GM10847 (cell line): ENCODE measurements around the gene ANKUB1.

Experiments
- POLR2A ChIP-seq: IDR thresholded peaks from 2 replicates; pipeline ENCODE4 v1.6.1; 2011; ENCODE audit not compliant: insufficient read length; ENCODE audit errors: extremely low read depth

ANKUB1 gene

GRCh38 chr3:149792452-149793270, at the start of gene ANKUB1:
Gene ANKUB1, minus strand, starts transcription at chr3:149792554. Its CDS starts 188 bp downstream, at chr3:149792366.
- no peak for TF ChIP-seq POLR2A

- TF ChIP-seq POLR2A: no peak
Measured at GRCh38 chr3:149839896-149840295, 47.5 kb upstream of the ANKUB1 start.

GRCh38 chr3:149833241-149833640, 40.9 kb upstream of the ANKUB1 start:
- TF ChIP-seq POLR2A: no peak

- no peak for TF ChIP-seq POLR2A
Measured at GRCh38 chr3:149832086-149832485, 39.7 kb upstream of the ANKUB1 start.

- no peak for TF ChIP-seq POLR2A
Measured at GRCh38 chr3:149831321-149831720, 39.0 kb upstream of the ANKUB1 start.

- TF ChIP-seq POLR2A: no peak
Measured at GRCh38 chr3:149830902-149831301, 38.5 kb upstream of the ANKUB1 start.

- no peak for TF ChIP-seq POLR2A
Measured at GRCh38 chr3:149828390-149828789, 36.0 kb upstream of the ANKUB1 start.

GRCh38 chr3:149826636-149827035, 34.3 kb upstream of the ANKUB1 start:
- TF ChIP-seq POLR2A: no peak

GRCh38 chr3:149820183-149820582, 27.8 kb upstream of the ANKUB1 start:
- no peak for TF ChIP-seq POLR2A

GRCh38 chr3:149819432-149819831, 27.1 kb upstream of the ANKUB1 start:
- no peak for TF ChIP-seq POLR2A

- TF ChIP-seq POLR2A: no peak
Measured at GRCh38 chr3:149816986-149817385, 24.6 kb upstream of the ANKUB1 start.

- TF ChIP-seq POLR2A: no peak
Measured at GRCh38 chr3:149816311-149816710, 24.0 kb upstream of the ANKUB1 start.

- no peak for TF ChIP-seq POLR2A
Measured at GRCh38 chr3:149815728-149816127, 23.4 kb upstream of the ANKUB1 start.

GRCh38 chr3:149815321-149815720, 23.0 kb upstream of the ANKUB1 start:
- TF ChIP-seq POLR2A: no peak

GRCh38 chr3:149813367-149814281, 21.3 kb upstream of the ANKUB1 start:
- no peak for TF ChIP-seq POLR2A
